Measurements from ENCODE around the gene KCNE2.
"Not testable (repeated sequence)": the region's sequence is repeated elsewhere in the genome, so short reads cannot be mapped to it uniquely, and the experiment has no call there.

The KCNE2 gene

GRCh38 chr21:34417448-34418077, 53.8 kb downstream of the KCNE2 start:
- not testable (repeated sequence) for DNase-seq

Measured in activated CD4-positive, CD25-positive, alpha-beta regulatory T cell treated with anti-CD3 and anti-CD28 coated beads, Interleukin-2, amount 50 U/mL, for 72 hours (primary cell).